GM23338 (cell line): ENCODE results near the gene SLC25A44. TPM values are rescaled to one million over a fixed set of nuclear protein-coding genes. Genes with fewer than 3 reads are reported as not detected.

Source experiments
- ATAC-seq: fragments of 200-7000 bp; cut with Tn5 transposase; 3 replicates; pipeline ENCODE4 v1.9.1; 2020
- DNase-seq: peaks from one replicate; pipeline ENCODE4 v3.0.0-alpha.2; 2015; ENCODE audit warnings: low spot score
- H2AFZ ChIP-seq: fragments of 200-600 bp; sonication (generic); 2 replicates; pipeline ENCODE4 v1.8.0; 2016; ENCODE audit warnings: antibody characterized with exemption, mild to moderate bottlenecking, moderate library complexity
- H3F3A ChIP-seq: fragments of 200-600 bp; sonication (generic); replicated peaks from 2 replicates; pipeline ENCODE4 v1.8.0; 2017; ENCODE audit warnings: antibody characterized with exemption, mixed run types, low read depth
- H3K27ac ChIP-seq: fragments of 200-600 bp; sonication (generic); 2 replicates; pipeline ENCODE4 v1.6.1; 2016; ENCODE audit warnings: low read depth
- H3K27me3 ChIP-seq: fragments of 200-600 bp; sonication (generic); 2 replicates; pipeline ENCODE4 v1.8.0; 2016; ENCODE audit warnings: mild to moderate bottlenecking, mixed run types, moderate library complexity; ENCODE audit not compliant: insufficient read depth
- H3K36me3 ChIP-seq: fragments of 200-600 bp; sonication (generic); 2 replicates; pipeline ENCODE4 v1.8.0; 2016; ENCODE audit warnings: mild to moderate bottlenecking; ENCODE audit not compliant: insufficient read depth
- H3K4me1 ChIP-seq: fragments of 200-600 bp; sonication (generic); 2 replicates; pipeline ENCODE4 v1.8.0; 2016; ENCODE audit warnings: mild to moderate bottlenecking, moderate library complexity; ENCODE audit not compliant: insufficient read depth
- H3K4me2 ChIP-seq: fragments of 200-600 bp; sonication (generic); 2 replicates; pipeline ENCODE4 v1.7.1; 2017; ENCODE audit warnings: mixed run types
- H3K4me3 ChIP-seq: fragments of 200-600 bp; sonication (generic); 2 replicates; pipeline ENCODE4 v1.6.1; 2016; ENCODE audit warnings: mixed run types
- H3K79me2 ChIP-seq: fragments of 200-600 bp; sonication (generic); replicated peaks from 2 replicates; pipeline ENCODE4 v1.8.0; 2017; ENCODE audit warnings: mild to moderate bottlenecking; ENCODE audit not compliant: insufficient read depth
- H3K9me2 ChIP-seq: fragments of 200-600 bp; sonication (generic); 2 replicates; pipeline ENCODE4 v1.8.0; 2017; ENCODE audit not compliant: insufficient read depth
- H4K20me1 ChIP-seq: fragments of 200-600 bp; sonication (generic); replicated peaks from 2 replicates; pipeline ENCODE4 v1.8.0; 2017; ENCODE audit warnings: mild to moderate bottlenecking; ENCODE audit not compliant: insufficient read depth
- H3K27ac Mint-ChIP-seq: 2 replicates; pipeline ENCODE4 v1.8.0; 2020; ENCODE audit warnings: inconsistent platforms, mild to moderate bottlenecking, moderate library complexity, mixed read lengths
- H3K27me3 Mint-ChIP-seq: 3 replicates; pipeline ENCODE4 v1.8.0; 2022; ENCODE audit warnings: low read depth, mild to moderate bottlenecking, moderate library complexity, mixed read lengths, inconsistent platforms; ENCODE audit not compliant: insufficient read depth, poor library complexity
- H3K36me3 Mint-ChIP-seq: 3 replicates; pipeline ENCODE4 v1.8.0; 2021; ENCODE audit warnings: low read depth, mild to moderate bottlenecking, inconsistent platforms, moderate library complexity, mixed read lengths
- H3K4me1 Mint-ChIP-seq: 3 replicates; pipeline ENCODE4 v1.8.0; 2020; ENCODE audit warnings: mild to moderate bottlenecking, inconsistent platforms, mixed read lengths
- H3K4me3 Mint-ChIP-seq: 3 replicates; pipeline ENCODE4 v1.8.0; 2021; ENCODE audit warnings: moderate library complexity, mild to moderate bottlenecking, inconsistent platforms, mixed read lengths
- H3K9me3 Mint-ChIP-seq: 3 replicates; pipeline ENCODE4 v1.8.0; 2020; ENCODE audit warnings: moderate library complexity, mild to moderate bottlenecking, inconsistent platforms, mixed read lengths
- CREB1 ChIP-seq: fragments of 250-450 bp; sonication (Bioruptor Pico); IDR thresholded peaks from 2 replicates; pipeline ENCODE4 v1.5.0; 2020; ENCODE audit warnings: low read depth, mild to moderate bottlenecking, moderate library complexity
- EZH2 ChIP-seq: fragments of 200-600 bp; sonication (generic); IDR thresholded peaks from one replicate; pipeline ENCODE4 v1.8.0; 2017; ENCODE audit warnings: antibody characterized with exemption, mild to moderate bottlenecking, low read depth; ENCODE audit not compliant: unreplicated experiment
- EZH2phosphoT487 ChIP-seq: fragments of 200-600 bp; sonication (generic); IDR thresholded peaks from one replicate; pipeline ENCODE4 v1.8.1; 2018; ENCODE audit warnings: antibody characterized with exemption; ENCODE audit not compliant: unreplicated experiment
- JUNB ChIP-seq: IDR thresholded peaks from one replicate; pipeline ENCODE4 v1.6.1; 2016; ENCODE audit warnings: antibody characterized with exemption; ENCODE audit not compliant: unreplicated experiment
- NANOG ChIP-seq: IDR thresholded peaks from 2 replicates; pipeline ENCODE4 v1.6.1; 2016; ENCODE audit warnings: antibody characterized with exemption, borderline replicate concordance
- STAT1 ChIP-seq: IDR thresholded peaks from one replicate; pipeline ENCODE4 v1.6.1; 2016; ENCODE audit warnings: antibody characterized with exemption; ENCODE audit not compliant: unreplicated experiment
- ZNF114 ChIP-seq: fragments of 250-450 bp; sonication (Bioruptor Pico); IDR thresholded peaks from 2 replicates; pipeline ENCODE4 v1.5.0; 2020; ENCODE audit warnings: mild to moderate bottlenecking, moderate library complexity
- ZNF331 ChIP-seq: fragments of 250-450 bp; sonication (Bioruptor Pico); IDR thresholded peaks from 2 replicates; pipeline ENCODE4 v1.5.0; 2020; ENCODE audit warnings: low read depth, mild to moderate bottlenecking, moderate library complexity
- polyA plus RNA-seq: library from polyadenylated mRNA; unstranded; fragments of >200 nt; fragmentation: Nextera tagmentation; extraction: Ambion mirVana; gene quantifications from 2 replicates; pipeline ENCODE4 v1.2.1, GENCODE V29; 2016
- total RNA-seq: library from RNA; depleted of rRNA; stranded (reverse); fragments of >200 nt; shearing (Covaris generic); gene quantifications from 2 replicates; pipeline ENCODE4 v1.2.3, GENCODE V29; 2014
- TF ChIP-seq, protein P1 (sequence below): IDR thresholded peaks from one replicate; pipeline ENCODE4 v1.6.1; 2018; ENCODE audit warnings: antibody characterized with exemption; ENCODE audit not compliant: unreplicated experiment
- TF ChIP-seq, protein P2 (sequence below): IDR thresholded peaks from 2 replicates; pipeline ENCODE4 v1.6.1; 2016; ENCODE audit warnings: antibody characterized with exemption
- TF ChIP-seq, protein P3 (sequence below), 2 experiments: fragments of 200-600 bp in 1 of 2; sonication (generic) in 1 of 2; conservative IDR thresholded peaks; 2 replicates each; pipeline versions ENCODE4 v1.5.1 to v1.6.1; 2016 to 2017; ENCODE audit warnings: antibody characterized with exemption in 2 of 2, low read depth in 2 of 2, mild to moderate bottlenecking in 2 of 2, moderate library complexity in 1 of 2

SLC25A44 gene
- total and polyA plus RNA-seq, 2 experiments from 2014 or later = 7.0 to 25.1 TPM

DNA sequence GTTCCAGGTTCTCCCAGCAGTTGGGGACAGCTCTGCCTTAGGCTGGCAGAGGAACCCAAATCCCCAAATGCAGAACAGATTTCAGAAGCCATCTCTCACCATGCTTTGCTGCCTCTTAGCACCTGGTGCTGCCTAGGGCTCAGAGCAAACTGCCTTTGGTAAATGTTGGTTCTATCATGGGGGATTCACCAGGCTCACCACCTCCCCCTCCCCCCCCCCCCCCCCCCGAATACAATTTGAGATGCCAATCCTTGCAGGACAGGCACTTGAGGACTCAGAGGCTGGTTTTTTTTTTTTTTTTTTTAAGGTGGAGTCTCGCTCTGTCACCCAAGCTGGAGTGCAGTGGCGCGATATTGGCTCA lies 54.4 kb downstream of the SLC25A44 start (continued):
- TF ChIP-seq, protein P1, sequence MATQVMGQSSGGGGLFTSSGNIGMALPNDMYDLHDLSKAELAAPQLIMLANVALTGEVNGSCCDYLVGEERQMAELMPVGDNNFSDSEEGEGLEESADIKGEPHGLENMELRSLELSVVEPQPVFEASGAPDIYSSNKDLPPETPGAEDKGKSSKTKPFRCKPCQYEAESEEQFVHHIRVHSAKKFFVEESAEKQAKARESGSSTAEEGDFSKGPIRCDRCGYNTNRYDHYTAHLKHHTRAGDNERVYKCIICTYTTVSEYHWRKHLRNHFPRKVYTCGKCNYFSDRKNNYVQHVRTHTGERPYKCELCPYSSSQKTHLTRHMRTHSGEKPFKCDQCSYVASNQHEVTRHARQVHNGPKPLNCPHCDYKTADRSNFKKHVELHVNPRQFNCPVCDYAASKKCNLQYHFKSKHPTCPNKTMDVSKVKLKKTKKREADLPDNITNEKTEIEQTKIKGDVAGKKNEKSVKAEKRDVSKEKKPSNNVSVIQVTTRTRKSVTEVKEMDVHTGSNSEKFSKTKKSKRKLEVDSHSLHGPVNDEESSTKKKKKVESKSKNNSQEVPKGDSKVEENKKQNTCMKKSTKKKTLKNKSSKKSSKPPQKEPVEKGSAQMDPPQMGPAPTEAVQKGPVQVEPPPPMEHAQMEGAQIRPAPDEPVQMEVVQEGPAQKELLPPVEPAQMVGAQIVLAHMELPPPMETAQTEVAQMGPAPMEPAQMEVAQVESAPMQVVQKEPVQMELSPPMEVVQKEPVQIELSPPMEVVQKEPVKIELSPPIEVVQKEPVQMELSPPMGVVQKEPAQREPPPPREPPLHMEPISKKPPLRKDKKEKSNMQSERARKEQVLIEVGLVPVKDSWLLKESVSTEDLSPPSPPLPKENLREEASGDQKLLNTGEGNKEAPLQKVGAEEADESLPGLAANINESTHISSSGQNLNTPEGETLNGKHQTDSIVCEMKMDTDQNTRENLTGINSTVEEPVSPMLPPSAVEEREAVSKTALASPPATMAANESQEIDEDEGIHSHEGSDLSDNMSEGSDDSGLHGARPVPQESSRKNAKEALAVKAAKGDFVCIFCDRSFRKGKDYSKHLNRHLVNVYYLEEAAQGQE = no peak
- TF ChIP-seq, protein P2, sequence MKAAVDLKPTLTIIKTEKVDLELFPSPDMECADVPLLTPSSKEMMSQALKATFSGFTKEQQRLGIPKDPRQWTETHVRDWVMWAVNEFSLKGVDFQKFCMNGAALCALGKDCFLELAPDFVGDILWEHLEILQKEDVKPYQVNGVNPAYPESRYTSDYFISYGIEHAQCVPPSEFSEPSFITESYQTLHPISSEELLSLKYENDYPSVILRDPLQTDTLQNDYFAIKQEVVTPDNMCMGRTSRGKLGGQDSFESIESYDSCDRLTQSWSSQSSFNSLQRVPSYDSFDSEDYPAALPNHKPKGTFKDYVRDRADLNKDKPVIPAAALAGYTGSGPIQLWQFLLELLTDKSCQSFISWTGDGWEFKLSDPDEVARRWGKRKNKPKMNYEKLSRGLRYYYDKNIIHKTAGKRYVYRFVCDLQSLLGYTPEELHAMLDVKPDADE = no peak

DNA sequence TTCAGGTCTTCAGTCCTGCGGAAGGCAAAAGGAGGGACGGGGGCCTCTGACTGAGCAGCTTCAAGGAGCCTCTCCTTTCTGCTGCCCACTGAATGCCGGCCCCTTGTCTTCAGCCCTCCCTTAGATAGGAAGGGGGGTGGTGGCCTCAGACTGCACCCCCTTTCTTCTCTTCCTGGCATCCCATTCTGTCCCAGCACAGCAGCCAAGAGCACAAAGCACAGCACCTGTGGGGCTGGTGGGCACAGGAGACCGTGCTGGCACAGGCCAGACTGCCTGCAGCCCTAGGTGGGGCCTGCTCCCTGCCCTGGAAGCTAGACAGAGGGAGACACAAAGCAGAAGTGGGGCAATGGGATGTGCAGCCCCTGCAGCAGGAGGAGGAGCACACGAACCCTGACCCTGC lies 55.7 kb downstream of the SLC25A44 start:
- Mint-ChIP-seq H3K9me3 (no peaks in the 10 kb centered on the region), H3K36me3 (peaks cover 49% of the 10 kb centered on the region), H3K4me1 (peaks cover 31% of the 10 kb centered on the region), H3K27me3 (peaks cover 27% of the 10 kb centered on the region), H3K4me3 (no peak overlapping the region), H3K27ac (no peak overlapping the region)
- no peak overlapping the region for H2AFZ ChIP-seq
- H3K4me2 ChIP-seq = no peak overlapping the region
- no peak overlapping the region for H3K4me3 ChIP-seq
- H3K9me2 ChIP-seq = no peaks in the 10 kb centered on the region
- H3K79me2 ChIP-seq = no peaks in the 10 kb centered on the region
- H3K36me3 ChIP-seq = peaks cover 23% of the 10 kb centered on the region
- peak overlapping the region; percentile 63 for H3K27ac ChIP-seq
- H3F3A ChIP-seq = peaks cover 13% of the 10 kb centered on the region
- DNase-seq (no peak), ATAC-seq (no peak)
- H3K4me1 ChIP-seq = peaks cover 31% of the 10 kb centered on the region
- no peaks in the 10 kb centered on the region for H4K20me1 ChIP-seq
- H3K27me3 ChIP-seq = no peaks in the 10 kb centered on the region
- TF ChIP-seq, protein P1 = no peak
- no peak for TF ChIP-seq STAT1
- no peak for TF ChIP-seq ZNF331
- TF ChIP-seq, protein P2 = no peak
- TF ChIP-seq, protein P3, sequence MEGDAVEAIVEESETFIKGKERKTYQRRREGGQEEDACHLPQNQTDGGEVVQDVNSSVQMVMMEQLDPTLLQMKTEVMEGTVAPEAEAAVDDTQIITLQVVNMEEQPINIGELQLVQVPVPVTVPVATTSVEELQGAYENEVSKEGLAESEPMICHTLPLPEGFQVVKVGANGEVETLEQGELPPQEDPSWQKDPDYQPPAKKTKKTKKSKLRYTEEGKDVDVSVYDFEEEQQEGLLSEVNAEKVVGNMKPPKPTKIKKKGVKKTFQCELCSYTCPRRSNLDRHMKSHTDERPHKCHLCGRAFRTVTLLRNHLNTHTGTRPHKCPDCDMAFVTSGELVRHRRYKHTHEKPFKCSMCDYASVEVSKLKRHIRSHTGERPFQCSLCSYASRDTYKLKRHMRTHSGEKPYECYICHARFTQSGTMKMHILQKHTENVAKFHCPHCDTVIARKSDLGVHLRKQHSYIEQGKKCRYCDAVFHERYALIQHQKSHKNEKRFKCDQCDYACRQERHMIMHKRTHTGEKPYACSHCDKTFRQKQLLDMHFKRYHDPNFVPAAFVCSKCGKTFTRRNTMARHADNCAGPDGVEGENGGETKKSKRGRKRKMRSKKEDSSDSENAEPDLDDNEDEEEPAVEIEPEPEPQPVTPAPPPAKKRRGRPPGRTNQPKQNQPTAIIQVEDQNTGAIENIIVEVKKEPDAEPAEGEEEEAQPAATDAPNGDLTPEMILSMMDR (conservative IDR thresholded peaks at IDR 0.05; ENCODE audit: low read depth in 2 of 2) = no peak
- no peak for TF ChIP-seq CREB1 (CRISPR knock-in tag)
- no peak for TF ChIP-seq EZH2
- no peak for TF ChIP-seq ZNF114 (CRISPR knock-in tag)
- TF ChIP-seq NANOG = no peak
- no peak for TF ChIP-seq JUNB
- TF ChIP-seq EZH2phosphoT487 = no peak
